B cell (primary cell): ENCODE measurements around the gene ATXN7. TPM values are rescaled to one million over a fixed set of nuclear protein-coding genes. Genes with fewer than 3 reads are reported as not detected.

ENCODE experiments used
- ATAC-seq: fragments of 200-7000 bp; cut with Tn5 transposase; one replicate; pipeline ENCODE4 v1.10.0; 2021; ENCODE audit warnings: low read depth, mild to moderate bottlenecking, moderate number of reproducible peaks, moderate library complexity
- CTCF ChIA-PET: fragments of 350-600 bp; sonication (Branson Sonifier 250); formaldehyde crosslinking; loops from one replicate; lab custom pipeline; 2021; ENCODE audit warnings: antibody characterized with exemption, inconsistent platforms; lab: Charles Lee
- POLR2A ChIA-PET: fragments of 350-600 bp; sonication (Branson Sonifier 250); formaldehyde crosslinking; loops from one replicate; lab custom pipeline; 2021; ENCODE audit warnings: antibody characterized with exemption; lab: Charles Lee
- DNase-seq: peaks from one replicate; pipeline ENCODE4 v3.0.0; 2013
- H2AFZ ChIP-seq: 2 replicates; pipeline ENCODE4 v1.6.1; 2012; ENCODE audit warnings: mild to moderate bottlenecking, low read depth, low read length; ENCODE audit not compliant: insufficient read depth, poor library complexity, severe bottlenecking
- H3K27ac ChIP-seq, 2 donors: 1 replicate in 1 of 2; 2 replicates in 1 of 2; pipeline ENCODE4 v1.5.1; 2012 to 2013; ENCODE audit warnings: low read length in 2 of 2, mild to moderate bottlenecking in 2 of 2, moderate library complexity in 1 of 2
- H3K27me3 ChIP-seq, 4 experiments: fragments of 200-600 bp in 1 of 4; sonication (generic) in 1 of 4; replicated peaks in 1 of 4; 1 replicate in 2 of 4; 2 replicates in 2 of 4; pipeline versions ENCODE4 v1.6.1 to v1.7.0; 2013 to 2016; ENCODE audit warnings: low read length in 3 of 4, mild to moderate bottlenecking in 2 of 4, mixed read lengths in 1 of 4, moderate library complexity in 1 of 4; ENCODE audit not compliant: insufficient read depth in 4 of 4, control insufficient read depth in 3 of 4; ENCODE audit errors: control extremely low read depth in 1 of 4
- H3K36me3 ChIP-seq, 2 experiments: replicated peaks in 1 of 2; 1 replicate in 1 of 2; 2 replicates in 1 of 2; pipeline versions ENCODE4 v1.6.1 to v1.7.1; 2013; ENCODE audit warnings: low read length in 1 of 2; ENCODE audit not compliant: insufficient read depth in 2 of 2, control insufficient read depth in 1 of 2; ENCODE audit errors: control extremely low read depth in 1 of 2, extremely low read depth in 1 of 2
- H3K4me1 ChIP-seq, 2 donors: fragments of 200-600 bp in 1 of 2; sonication (generic) in 1 of 2; 1 replicate in 1 of 2; 2 replicates in 1 of 2; pipeline versions ENCODE4 v1.5.1 to v1.6.1; 2013 to 2017; ENCODE audit warnings: low read length in 2 of 2; ENCODE audit not compliant: control insufficient read depth in 2 of 2, insufficient read depth in 2 of 2
- H3K4me2 ChIP-seq: replicated peaks from 2 replicates; pipeline ENCODE3; 2012; ENCODE audit warnings: mild to moderate bottlenecking, low read depth, low read length; ENCODE audit not compliant: poor library complexity, severe bottlenecking
- H3K4me3 ChIP-seq, 5 experiments: fragments of 200-600 bp in 1 of 5; sonication (generic) in 1 of 5; 1 replicate in 3 of 5; 2 replicates in 2 of 5; pipeline versions ENCODE4 v1.5.1 to v1.7.0; 2011 to 2016; ENCODE audit warnings: low read length in 4 of 5, mild to moderate bottlenecking in 4 of 5, low read depth in 2 of 5, control low read depth in 1 of 5, moderate library complexity in 1 of 5; ENCODE audit not compliant: insufficient read depth in 1 of 5; ENCODE audit errors: control extremely low read depth in 1 of 5, extremely low read depth in 1 of 5
- H3K79me2 ChIP-seq: fragments of 200-600 bp; sonication (generic); one replicate; pipeline ENCODE4 v1.6.0; 2016; ENCODE audit warnings: low read length; ENCODE audit not compliant: control insufficient read depth, insufficient read depth
- H3K9ac ChIP-seq: fragments of 200-600 bp; sonication (generic); 2 replicates; pipeline ENCODE4 v1.6.1; 2017; ENCODE audit warnings: mild to moderate bottlenecking, low read length, moderate library complexity
- H3K9me3 ChIP-seq, 3 donors: one replicate each; pipeline versions ENCODE4 v1.6.1 to v1.7.1; 2013; ENCODE audit warnings: low read length in 2 of 3; ENCODE audit not compliant: control insufficient read depth in 2 of 3, insufficient read depth in 1 of 3; ENCODE audit errors: control extremely low read depth in 1 of 3
- H4K20me1 ChIP-seq: 2 replicates; pipeline ENCODE4 v1.6.0; 2012; ENCODE audit warnings: mild to moderate bottlenecking, low read length; ENCODE audit not compliant: insufficient read depth, control insufficient read depth, poor library complexity, severe bottlenecking
- H3K27ac Mint-ChIP-seq: one replicate; pipeline ENCODE4 v1.8.0; 2021; ENCODE audit warnings: mixed read lengths
- H3K27me3 Mint-ChIP-seq: one replicate; pipeline ENCODE4 v1.8.0; 2021; ENCODE audit warnings: mixed read lengths
- H3K4me1 Mint-ChIP-seq: one replicate; pipeline ENCODE4 v1.8.0; 2021; ENCODE audit warnings: mixed read lengths
- H3K4me3 Mint-ChIP-seq: one replicate; pipeline ENCODE4 v1.8.0; 2021; ENCODE audit warnings: mixed read lengths
- H3K9me3 Mint-ChIP-seq: one replicate; pipeline ENCODE4 v1.8.0; 2022; ENCODE audit warnings: mixed read lengths; ENCODE audit not compliant: insufficient read depth
- CTCF ChIP-seq: fragments of 200-600 bp; IDR thresholded peaks from one replicate; pipeline ENCODE4 v1.8.0; 2022; ENCODE audit warnings: antibody characterized with exemption, mild to moderate bottlenecking
- EZH2 ChIP-seq: IDR thresholded peaks from 2 replicates; pipeline ENCODE4 v1.6.1; 2012; ENCODE audit warnings: borderline replicate concordance, low read depth, mild to moderate bottlenecking, moderate library complexity, low read length; ENCODE audit not compliant: insufficient read depth, poor library complexity, severe bottlenecking
- WGBS: methylation state at CpG from one replicate; pipeline ENCODE4 v1.1.5; 2013; ENCODE audit warnings: missing lambda C conversion rate; ENCODE audit not compliant: insufficient coverage; 5-methylcytosine and 5-hydroxymethylcytosine counted together
- intact Hi-C: fragments of 100-400 bp; cut with micrococcal nuclease; formaldehyde crosslinking; loops from one replicate; pipeline ENCODE4 v1.10.0; 2022
- polyA plus RNA-seq: library from polyadenylated mRNA; depleted of rRNA; stranded (reverse); fragments of >200 nt; gene quantifications from 2 replicates; pipeline ENCODE4 v1.2.3, GENCODE V29; 2012
- total RNA-seq, 2 donors: library from RNA; stranded (reverse); fragments of 120-200 nt in 1 of 2; gene quantifications; 1 replicate in 1 of 2; 2 replicates in 1 of 2; pipeline versions ENCODE4 v1.2.3 to v1.2.4, GENCODE V29; 2013 to 2022

ATXN7 gene
- total and polyA plus RNA-seq, 2 donors (not counting 1 experiment from before 2014, with no cell fraction given), result 18.1 to 74.3 TPM

GRCh38 chr3:63877737-63878393 is 14.2 kb downstream of the ATXN7 start:
- no peak overlapping the region for H3K9ac ChIP-seq
- no peak overlapping the region for H3K4me3 ChIP-seq
- H3K4me1 ChIP-seq, result peaks cover 12 to 18% of the 10 kb centered on the region in 2 donors
- H3K79me2 ChIP-seq, result peaks cover 100% of the 10 kb centered on the region
- Mint-ChIP-seq H3K4me3 (no peak overlapping the region), H3K4me1 (peaks cover 58% of the 10 kb centered on the region), H3K27me3 (no peaks in the 10 kb centered on the region), H3K9me3 (no peaks in the 10 kb centered on the region), H3K27ac (peak overlapping the region; percentile 3)
- H3K27me3 ChIP-seq, result no peaks in the 10 kb centered on the region
- no peaks in the 10 kb centered on the region for H3K9me3 ChIP-seq
- ATAC-seq (no peak), DNase-seq (no peak)
- ChIA-PET CTCF (interaction anchor here (1.9 kb wide), 1 partner anchor 12 kb away, joined by 5 read pairs; no protein-coding TSS in a partner anchor), POLR2A (no interaction called here)
- H3K27ac ChIP-seq, result no peak overlapping the region
- H3K4me2 ChIP-seq, result no peak overlapping the region
- H2AFZ ChIP-seq, result no peak overlapping the region
- no peak for TF ChIP-seq CTCF
- no peak for TF ChIP-seq EZH2
- WGBS, result 100% methylated on average over 1 of the region's 3 CpGs
- intact Hi-C loops, result no loop called here
- peaks cover 84% of the 10 kb centered on the region for H4K20me1 ChIP-seq
- no peaks in the 10 kb centered on the region for H3K36me3 ChIP-seq

GRCh38 chr3:63878394-63879060 is 14.9 kb downstream of the ATXN7 start:
- intact Hi-C loops, result no loop called here
- Histone ChIP-seq H3K9me3 (no peaks in the 10 kb centered on the region), H3K4me2 (no peak overlapping the region), H2AFZ (no peak overlapping the region), H3K27ac (no peak overlapping the region), H3K79me2 (peaks cover 100% of the 10 kb centered on the region), H3K27me3 (no peaks in the 10 kb centered on the region), H4K20me1 (peaks cover 84% of the 10 kb centered on the region), H3K4me1 (peaks cover 12 to 18% of the 10 kb centered on the region in 2 donors), H3K4me3 (no peak overlapping the region), H3K36me3 (no peaks in the 10 kb centered on the region), H3K9ac (no peak overlapping the region)
- no peak for DNase-seq
- peaks cover 61% of the 10 kb centered on the region for H3K4me1 Mint-ChIP-seq
- H3K4me3 Mint-ChIP-seq, result no peak overlapping the region
- ChIA-PET POLR2A (no interaction called here), CTCF (no interaction called here)
- no peaks in the 10 kb centered on the region for H3K9me3 Mint-ChIP-seq
- no peaks in the 10 kb centered on the region for H3K27me3 Mint-ChIP-seq
- WGBS, result 79% methylated on average over 1 of the region's 2 CpGs
- no peak overlapping the region for H3K27ac Mint-ChIP-seq
- ATAC-seq, result no peak
- TF ChIP-seq CTCF, result no peak
- no peak for TF ChIP-seq EZH2
